ENCODE data around the gene CASS4.
"Not testable (repeated sequence)": the region's sequence is repeated elsewhere in the genome, so short reads cannot be mapped to it uniquely, and the experiment has no call there.

CASS4 gene, protein sequence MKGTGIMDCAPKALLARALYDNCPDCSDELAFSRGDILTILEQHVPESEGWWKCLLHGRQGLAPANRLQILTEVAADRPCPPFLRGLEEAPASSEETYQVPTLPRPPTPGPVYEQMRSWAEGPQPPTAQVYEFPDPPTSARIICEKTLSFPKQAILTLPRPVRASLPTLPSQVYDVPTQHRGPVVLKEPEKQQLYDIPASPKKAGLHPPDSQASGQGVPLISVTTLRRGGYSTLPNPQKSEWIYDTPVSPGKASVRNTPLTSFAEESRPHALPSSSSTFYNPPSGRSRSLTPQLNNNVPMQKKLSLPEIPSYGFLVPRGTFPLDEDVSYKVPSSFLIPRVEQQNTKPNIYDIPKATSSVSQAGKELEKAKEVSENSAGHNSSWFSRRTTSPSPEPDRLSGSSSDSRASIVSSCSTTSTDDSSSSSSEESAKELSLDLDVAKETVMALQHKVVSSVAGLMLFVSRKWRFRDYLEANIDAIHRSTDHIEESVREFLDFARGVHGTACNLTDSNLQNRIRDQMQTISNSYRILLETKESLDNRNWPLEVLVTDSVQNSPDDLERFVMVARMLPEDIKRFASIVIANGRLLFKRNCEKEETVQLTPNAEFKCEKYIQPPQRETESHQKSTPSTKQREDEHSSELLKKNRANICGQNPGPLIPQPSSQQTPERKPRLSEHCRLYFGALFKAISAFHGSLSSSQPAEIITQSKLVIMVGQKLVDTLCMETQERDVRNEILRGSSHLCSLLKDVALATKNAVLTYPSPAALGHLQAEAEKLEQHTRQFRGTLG

DNA sequence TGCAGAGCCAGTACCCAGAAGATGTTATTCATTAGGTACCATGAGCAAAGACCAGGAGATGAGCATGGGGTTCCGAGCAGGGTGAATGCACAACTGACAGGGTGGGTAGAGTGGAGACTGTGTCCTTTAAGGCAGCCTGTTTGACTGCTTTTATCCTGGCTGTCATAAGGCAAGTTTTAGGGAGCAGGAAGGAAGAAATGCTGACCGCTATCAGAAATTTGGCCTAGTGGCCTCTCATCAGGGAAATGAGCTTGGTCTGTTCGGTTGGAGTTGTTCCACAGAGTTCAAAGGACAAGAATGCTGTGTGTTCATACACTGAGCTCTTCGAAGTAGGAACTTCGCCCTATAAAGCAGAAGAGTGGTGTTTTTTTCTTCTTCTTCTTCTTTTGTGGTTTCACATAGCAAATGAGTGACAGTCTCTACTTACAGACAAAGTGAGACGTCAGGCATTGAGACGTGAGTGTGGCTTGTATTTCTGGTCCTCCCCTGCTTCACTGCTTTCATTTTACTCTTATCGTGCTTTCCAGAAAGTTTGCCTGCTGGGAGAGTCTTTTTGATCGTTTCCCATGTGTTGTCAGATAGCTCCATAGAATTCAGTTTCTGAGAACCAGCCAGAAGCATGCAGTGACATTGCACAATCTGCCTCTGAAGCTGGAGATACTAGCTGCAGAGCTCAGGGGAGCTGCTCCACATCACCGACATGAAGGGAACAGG, at the start of gene CASS4:
TSS of gene CASS4 (plus strand) at position 502 of the 714 bp plus-strand sequence. CDS start at position 701, 199 bp downstream.
- peak; percentile 70 to 79 for DNase-seq

DNA sequence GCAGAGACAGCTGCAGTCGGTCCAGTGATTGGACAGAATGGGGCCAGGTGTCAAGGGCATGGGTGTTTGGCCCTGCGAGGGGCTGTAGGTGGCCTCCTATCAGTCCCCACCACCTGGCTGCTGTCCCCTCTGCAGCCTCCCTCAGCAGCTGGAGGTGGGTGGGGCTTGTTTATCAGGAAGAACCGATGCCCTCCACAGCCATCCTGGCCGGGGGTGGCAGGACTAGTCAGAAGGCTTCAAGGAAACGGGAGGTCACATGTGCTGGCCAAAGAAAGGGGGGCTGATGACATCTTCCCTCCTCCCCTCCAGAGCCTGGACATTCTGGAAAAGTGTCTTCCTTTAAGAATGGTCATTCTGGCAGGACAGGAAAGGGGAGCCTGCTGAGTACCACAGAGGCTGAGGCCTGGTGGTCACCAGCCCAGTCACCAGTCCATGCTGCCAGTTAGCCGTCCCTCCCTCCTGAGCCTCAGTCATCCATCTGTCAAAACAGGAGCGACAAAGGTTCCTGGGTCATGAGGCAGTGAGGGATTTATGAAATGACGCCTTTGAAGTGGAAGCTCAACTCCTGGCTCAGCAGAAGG, 49.1 kb upstream of the CASS4 start:
- peak; percentile 9 to 51 for DNase-seq

DNA sequence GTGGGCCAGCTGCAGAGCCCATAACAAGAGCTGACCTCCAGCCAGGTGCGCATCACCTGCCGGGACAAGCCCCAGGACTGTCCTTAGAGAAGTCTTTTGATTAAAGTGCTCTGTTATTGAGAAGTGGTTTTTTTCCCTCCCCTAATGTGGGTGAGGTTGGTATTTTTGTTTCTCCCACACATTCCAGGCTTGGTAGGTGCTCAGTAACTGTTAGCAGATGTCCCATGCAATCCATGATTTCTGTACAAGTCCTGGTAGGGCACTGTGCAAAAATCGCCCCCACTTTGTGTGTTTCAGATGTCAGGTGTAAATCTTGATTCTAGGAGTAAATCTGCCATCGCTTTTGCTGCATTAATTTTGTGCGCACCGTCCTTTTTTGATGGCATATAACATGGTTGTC, 48.6 kb upstream of the CASS4 start:
- DNase-seq: no peak

DNA sequence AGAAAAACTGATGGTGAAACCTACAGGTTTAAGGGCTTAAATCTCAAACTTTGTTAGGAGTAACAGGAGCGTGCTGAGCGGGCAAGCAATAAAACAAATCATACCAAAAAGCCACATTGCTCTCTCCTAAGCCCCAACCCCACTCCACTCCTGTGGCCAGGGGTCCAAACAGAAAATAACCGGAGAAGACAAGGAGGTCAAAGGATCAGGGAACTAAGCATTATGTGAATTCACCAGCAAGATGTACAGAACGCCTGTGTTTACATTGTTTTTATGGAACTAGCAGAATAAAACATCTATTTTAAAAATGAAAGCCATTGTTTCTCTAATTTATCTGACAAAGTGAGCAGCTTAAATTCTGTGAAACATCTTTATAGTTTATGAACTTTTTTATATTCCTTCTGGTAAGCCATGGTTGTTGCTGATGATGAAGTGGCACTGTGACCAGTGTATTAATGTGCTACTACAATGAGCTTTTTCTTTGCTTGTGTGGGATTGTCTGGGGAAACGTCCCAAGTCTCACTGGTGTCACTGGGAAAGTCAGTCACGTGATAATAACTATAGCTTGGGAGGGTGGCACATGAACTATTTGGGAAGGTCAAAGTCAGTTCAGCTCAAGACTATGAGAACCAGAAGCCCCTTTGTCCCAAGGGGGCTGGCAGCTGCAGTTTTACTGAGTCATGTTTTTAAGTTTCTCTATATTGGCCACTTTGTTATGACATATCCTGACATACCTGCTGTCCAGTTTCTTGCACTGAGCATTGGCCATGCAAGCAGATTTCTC, 43.5 kb upstream of the CASS4 start:
- no peak for DNase-seq

DNA sequence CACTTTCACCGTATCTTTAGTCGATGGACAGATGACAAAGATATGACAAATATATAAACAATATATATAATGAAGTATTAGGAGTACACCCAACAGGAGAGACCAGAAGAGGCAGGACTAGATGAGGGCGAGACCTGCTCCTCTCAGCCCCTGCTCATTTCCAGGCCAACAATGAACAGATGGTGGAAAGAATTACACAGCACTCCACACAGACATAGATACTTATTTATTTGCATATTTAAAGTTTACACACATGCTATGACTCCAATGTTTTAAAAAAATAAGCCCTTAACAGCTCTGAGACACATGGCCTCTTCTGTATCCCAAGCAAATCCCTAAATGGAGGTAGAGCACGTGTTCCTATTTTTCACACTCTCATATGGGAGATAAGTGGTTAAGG, 42.9 kb upstream of the CASS4 start:
- no peak for DNase-seq

DNA sequence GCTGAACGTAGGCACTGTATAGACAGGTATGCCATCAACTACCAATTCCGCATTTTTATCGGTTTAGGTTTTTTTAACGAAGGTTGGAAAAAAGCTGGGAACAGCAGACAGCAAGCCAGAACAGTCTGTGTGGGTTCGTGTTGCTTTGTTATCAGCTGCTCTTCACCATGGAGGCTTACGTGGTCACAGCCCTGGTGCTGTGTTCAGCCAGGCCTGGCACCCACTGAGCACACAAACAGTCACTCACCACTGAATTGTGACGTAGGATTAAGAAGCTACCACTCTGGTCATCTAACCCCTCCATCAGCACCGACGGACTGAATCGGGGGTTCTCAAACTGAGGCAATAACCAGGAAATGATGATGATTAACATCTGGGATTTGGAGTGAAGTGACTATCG, 40.1 kb upstream of the CASS4 start:
- no peak for DNase-seq

DNA sequence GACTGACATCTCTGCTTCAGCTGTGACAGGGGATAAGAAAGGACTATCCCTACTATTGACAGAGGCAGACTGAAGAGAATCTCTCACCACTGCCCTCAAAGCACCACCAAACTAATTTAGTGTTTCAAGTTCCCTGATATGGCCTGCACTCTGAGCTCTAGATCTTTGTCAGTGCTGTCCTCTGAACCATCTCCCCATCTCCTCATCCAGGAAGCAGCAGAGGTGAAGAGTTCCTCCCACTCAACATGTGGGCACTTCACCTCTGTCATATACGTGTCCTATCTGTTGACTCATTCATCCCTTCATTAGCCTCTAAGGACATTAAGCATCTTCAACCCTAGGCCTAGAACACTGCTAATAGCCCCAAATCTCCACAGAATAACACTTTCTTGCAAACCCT, 39.2 kb upstream of the CASS4 start:
- no peak for DNase-seq

DNA sequence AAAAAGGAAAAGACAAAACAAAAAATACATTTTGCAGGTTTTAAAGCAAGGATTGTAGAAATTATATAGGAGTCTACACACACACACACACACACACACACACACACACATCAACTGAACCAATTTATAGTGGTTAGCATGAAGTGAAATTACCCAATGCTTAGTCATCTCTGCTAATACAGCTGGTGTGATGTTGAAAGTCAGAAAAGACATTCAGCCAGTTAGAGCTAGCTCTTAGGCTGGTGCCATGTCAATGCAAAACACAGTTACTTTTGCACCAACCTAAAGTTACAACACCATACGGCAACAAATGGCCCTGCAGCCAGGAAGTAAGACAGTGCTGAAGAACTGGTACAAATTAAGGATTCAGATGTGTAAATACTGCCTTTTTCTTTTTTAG, 38.1 kb upstream of the CASS4 start:
- peak; percentile 85 to 93 for DNase-seq

DNA sequence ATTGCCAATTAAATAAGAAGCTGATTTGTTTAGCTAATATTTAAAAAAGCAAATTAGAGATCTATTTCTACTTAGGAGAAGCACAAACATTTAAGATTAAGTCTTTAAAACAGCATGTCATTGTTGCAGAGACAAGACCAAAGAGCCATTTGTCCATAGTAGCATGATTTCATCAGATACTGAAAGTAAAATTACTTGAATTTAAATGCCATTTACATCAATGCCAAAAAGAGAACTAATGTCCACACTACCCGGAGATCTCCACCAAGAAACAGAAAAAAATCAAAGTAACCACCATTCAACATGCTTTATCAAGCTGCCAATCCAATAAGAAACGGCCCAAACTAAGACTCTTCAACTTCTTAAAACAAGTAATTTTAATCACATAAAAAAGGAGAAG, 35.7 kb upstream of the CASS4 start:
- DNase-seq: peak; percentile 37 to 41

DNA sequence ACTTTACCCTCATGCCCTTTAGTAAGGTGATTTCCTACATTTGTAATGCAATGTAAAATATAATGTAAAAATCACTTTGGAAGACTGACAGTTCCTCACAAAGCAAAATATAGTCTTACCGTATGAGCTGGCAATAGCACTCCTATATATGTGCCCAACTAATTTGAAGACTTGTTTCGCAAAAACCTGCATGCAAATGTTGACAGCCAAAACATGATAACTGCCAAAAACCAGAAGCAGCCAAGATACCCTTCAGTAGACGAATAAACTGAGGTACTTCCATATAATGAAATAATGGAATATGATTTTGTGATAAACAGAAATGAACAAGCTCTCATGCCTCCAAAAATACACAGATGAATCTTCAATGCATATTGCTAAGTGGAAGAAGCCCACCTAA, 33.7 kb upstream of the CASS4 start:
- no peak for DNase-seq

DNA sequence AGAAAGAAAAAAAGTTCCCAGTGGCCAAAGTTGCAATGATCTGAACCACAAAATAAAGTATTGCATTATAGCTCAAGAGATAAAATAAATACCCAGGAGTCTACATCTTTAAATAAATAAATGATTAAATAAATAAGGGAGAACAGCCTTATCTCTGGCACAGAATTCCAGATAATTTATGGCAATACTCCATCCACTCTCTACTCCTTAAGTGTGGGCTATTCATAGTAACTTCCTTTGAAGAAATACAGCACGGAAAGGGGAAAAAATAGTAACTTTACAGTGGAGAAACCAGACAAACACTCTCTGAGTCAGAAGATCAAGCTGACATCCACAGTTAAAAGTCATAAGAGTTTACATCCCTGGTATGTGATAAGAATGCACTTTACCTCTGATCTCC, 31.7 kb upstream of the CASS4 start:
- DNase-seq: no peak

DNA sequence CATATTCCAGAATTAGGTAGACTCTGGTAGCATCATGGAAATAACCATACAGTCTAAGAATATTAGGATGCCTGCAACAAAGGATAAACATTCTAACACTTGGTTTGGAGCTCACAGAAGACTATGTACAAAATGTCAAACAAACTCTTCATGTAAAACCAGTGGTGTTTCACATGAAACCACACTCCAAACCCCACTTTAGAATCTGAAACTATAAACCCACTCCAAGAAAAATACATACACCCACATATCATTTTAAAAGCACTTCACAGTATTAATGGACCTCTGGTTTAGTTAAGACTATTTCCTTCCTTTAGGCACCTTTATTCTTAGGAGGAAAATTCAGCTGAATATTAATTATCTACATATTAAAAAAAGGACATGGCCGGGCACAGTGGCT, 30.6 kb upstream of the CASS4 start:
- DNase-seq: no peak

DNA sequence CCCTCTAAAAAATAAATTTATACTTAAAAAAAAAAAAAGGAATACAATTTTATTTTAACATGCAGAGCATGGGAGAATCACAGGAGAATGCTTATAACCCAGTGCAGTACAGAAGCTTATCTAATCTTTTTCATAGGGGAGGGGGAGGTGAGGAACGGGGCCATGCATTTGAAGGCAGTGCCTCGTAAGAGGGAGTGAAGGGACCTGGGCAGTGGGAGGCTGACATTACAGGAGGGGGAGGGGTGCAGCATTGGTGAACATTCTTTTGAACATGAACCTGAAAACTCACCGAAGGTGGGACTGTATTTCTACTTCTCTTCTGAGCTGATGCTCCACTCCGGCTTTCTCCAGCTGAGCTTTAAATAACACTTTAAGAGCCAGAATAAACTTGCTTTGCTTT, 29.4 kb upstream of the CASS4 start:
- DNase-seq: no peak

DNA sequence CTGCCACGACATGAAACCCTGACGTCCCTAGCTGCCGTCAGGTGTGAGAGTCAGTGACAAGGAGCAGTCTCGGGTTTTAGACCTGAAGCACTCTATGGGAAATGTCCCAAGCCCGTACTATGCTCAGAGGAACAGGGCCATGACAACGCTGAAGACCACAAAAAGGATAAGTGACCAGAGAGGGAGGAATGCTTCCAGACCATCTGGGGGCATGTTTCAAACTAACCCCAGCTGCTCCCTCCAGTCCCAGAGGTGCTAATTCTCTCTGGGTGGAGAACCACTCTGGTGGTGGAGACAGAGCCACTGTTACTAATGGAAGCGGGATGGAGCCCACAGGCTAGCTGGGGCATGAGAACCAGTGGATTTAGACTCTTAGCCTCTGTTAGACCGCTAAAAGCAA, 28.7 kb upstream of the CASS4 start:
- no peak for DNase-seq

DNA sequence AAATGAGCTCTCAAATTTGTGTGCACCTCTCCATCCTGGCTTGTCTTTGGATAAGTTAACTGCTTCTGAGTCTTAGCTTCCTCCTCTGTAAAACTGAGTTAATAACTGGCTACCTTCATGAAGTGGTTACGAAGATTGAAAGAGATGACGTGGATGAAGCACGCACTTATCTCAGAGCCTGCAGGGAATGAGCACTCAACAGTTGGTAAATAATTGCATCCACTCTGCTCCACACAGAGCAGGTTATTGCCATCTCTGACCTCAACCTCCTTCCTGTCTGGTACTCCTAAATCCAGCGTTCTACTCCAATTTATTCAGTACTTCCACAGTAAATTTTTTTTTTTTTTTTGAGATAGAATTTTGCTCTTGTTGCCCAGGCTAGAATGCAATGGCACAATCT, 26.9 kb upstream of the CASS4 start:
- DNase-seq: no peak

DNA sequence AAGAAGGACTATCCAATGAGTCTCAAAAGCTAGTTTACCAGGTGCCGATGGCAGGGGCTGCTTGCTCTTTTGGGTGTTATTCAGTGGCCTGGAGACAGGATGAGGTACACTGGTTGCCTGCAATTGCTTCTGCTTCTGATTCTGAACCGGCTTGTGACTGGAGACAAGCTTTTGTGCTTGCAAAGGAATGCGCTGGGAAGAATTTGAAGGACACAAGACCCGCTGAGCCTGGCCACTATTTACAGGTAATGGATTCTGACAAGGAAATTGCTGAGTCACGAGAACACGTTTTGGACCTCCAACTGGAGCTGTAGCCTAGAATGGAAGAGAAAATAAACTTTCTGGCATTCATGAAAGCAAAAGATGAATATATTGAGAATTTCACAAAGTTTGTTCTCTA, 25.8 kb upstream of the CASS4 start:
- no peak for DNase-seq

DNA sequence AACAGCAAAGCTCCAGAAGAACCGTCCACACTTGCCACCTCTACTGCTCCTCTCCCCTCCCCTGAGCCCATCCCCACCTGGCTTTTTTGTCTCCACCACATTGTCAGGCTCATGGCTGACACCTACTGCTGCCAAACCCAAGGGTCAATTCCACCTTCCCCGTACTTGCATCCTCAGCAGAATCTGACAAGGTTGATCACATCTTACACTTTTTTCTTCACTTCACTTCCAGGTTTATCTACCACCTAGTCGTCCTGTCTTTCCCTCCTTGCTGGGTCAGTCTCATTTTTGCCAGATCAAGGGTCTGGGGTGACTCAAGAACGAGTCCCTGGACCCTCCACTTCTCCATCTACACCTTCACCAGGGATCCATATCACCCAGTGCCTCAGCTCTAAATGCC, 23.2 kb upstream of the CASS4 start:
- no peak for DNase-seq

DNA sequence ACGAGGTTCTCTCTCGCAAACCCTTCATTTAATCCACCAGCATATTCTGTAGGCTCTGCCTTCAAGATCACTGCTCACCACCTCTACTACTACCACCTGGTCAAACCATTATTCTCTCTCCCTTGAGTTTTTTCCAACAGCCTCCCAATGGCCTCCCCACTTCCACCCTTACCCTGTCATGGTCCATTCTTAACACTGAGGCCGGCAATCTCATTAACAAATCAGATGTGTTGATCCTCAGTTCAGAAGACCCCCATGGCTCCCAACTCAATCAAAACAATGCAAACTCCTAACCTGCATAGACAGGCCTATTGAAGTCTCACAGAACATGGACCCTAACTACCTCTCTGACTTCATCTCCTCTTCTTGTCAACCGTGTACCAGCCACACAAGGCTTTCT, 22.3 kb upstream of the CASS4 start:
- no peak for DNase-seq

DNA sequence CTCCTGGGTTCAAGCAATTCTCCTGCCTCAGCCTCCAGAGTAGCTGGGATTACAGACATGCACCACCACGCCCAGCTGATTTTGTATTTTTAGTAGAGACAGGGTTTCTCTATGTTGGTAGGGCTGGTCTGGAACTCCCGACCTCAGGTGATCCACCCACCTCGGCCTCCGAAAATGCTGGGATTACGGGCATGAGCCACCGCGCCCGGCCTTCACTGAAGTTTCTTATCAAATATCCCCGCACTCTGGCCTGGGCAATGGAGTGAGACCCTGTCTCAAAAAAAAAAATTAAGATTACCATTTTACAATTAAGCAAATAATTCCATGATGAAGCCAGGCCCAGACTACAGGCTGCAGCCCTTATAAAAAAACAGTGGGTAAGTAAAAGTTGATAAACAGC, 21.7 kb upstream of the CASS4 start:
- not testable (repeated sequence) for DNase-seq

DNA sequence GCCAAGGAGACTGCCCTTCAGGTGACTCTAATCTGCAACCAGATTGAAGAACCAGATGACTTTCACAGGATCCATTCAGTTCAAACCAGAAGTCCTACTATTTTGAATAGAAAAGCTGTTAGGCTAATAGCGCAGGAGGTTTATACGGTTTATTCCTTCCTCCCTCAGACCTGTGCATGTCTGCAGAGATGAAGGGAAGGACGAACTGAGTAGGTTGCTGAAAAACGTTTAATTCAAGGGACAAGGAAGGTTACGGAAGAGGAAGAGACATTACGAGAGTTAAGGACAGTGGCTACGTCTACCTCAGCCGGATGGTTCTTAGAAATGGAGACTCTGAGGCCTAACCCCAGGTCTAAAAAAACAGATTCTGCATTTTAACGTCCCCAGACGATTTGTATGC, 21.0 kb upstream of the CASS4 start:
- no peak for DNase-seq

DNA sequence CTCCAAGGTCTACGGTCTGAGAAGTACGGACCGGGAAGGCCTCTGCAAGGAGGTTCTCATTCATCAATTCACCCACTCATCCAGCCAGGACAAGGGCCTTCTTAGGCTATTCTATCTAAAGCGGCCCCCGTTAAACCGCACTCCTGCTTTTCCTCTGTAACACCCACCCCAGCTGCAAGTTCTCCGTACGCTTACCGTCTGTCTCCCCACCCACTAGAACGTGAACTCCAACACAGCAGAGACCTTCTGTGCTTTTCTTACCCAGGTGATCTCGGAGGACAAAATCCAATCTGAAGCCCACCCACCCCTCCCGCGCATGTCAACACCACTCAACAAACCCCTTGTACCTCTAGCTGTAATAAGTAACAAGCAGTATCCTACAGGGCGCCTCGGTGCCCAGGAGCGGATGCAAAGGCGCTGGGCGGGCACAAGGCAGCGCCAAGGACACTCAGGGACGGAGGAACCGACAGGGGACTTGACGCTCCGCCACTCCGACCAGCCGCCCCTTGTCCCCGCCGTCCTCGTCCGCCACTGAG, 20.4 kb upstream of the CASS4 start:
- DNase-seq: no peak
